ENCODE data around the gene HLF. TPM values are rescaled to one million over a fixed set of nuclear protein-coding genes. Genes with fewer than 3 reads are reported as not detected.
A peak's percentile ranks its signal among the peaks of the same experiment; 100 is the strongest.

Gene HLF
- total RNA-seq, 1 experiment from 2014 or later: 3.2 TPM

- Histone ChIP-seq H3K4me1 (ENCODE audit: insufficient read depth, low read length, poor library complexity, severe bottlenecking) (peaks cover 21% of the 10 kb centered on the region), H3K27me3 (replicated peaks; ENCODE audit: insufficient read depth, low read depth, low read length, poor library complexity) (no peaks in the 10 kb centered on the region), H3K4me3 (ENCODE audit: low read depth, low read length, poor library complexity, severe bottlenecking) (no peak overlapping the region), H3K36me3 (ENCODE audit: insufficient read depth, low read length, poor library complexity, severe bottlenecking) (no peaks in the 10 kb centered on the region), H3K27ac (ENCODE audit: low read depth, low read length, poor library complexity, severe bottlenecking) (no peak overlapping the region), H3K9me3 (ENCODE audit: low read depth, low read length, poor library complexity, severe bottlenecking) (no peaks in the 10 kb centered on the region)
- no TSS peak for BruUV-seq (replicated peaks)
- POLR2A ChIA-PET (ENCODE audit: low non-redundant PET): no interaction called here
- no peak for TF ChIP-seq EZH2 (IDR thresholded peaks at IDR 0.05; ENCODE audit: borderline replicate concordance, low read depth, low read length, poor library complexity, severe bottlenecking)
- TF ChIP-seq, protein P1, sequence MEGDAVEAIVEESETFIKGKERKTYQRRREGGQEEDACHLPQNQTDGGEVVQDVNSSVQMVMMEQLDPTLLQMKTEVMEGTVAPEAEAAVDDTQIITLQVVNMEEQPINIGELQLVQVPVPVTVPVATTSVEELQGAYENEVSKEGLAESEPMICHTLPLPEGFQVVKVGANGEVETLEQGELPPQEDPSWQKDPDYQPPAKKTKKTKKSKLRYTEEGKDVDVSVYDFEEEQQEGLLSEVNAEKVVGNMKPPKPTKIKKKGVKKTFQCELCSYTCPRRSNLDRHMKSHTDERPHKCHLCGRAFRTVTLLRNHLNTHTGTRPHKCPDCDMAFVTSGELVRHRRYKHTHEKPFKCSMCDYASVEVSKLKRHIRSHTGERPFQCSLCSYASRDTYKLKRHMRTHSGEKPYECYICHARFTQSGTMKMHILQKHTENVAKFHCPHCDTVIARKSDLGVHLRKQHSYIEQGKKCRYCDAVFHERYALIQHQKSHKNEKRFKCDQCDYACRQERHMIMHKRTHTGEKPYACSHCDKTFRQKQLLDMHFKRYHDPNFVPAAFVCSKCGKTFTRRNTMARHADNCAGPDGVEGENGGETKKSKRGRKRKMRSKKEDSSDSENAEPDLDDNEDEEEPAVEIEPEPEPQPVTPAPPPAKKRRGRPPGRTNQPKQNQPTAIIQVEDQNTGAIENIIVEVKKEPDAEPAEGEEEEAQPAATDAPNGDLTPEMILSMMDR (conservative IDR thresholded peaks at IDR 0.05; ENCODE audit: low read depth, low read length): no peak
- CTCF ChIA-PET: no interaction called here
- intact Hi-C loops (cut with micrococcal nuclease; ENCODE audit: unreplicated experiment): no loop called here
- DNase-seq (ENCODE audit: low spot score): no peak
Observed at GRCh38 chr17:55242476-55242875, 22.3 kb upstream of the HLF start.

DNA sequence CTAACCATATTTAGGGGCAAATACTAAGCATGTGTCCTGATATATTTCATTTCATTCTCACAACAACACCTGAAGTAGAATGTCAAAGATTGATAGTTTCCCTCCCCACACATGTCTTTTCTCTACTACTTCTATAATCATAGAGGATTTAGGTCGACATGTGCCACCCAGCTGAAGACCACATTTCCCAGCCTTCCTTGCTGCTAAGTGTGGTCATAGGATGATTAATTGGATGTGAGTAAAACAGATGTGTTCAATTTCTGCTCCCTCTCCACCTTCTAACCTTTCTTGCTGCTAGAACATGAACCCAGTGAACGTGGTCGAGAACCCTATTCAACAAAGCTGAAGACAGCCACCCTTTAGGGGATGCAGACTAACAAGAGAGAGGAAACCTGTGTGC is 18.8 kb upstream of the HLF start:
- POLR2A ChIA-PET (ENCODE audit: low non-redundant PET): no interaction called here
- H3K9me3 ChIP-seq (ENCODE audit: low read depth, low read length, poor library complexity, severe bottlenecking): no peaks in the 10 kb centered on the region
- TF ChIP-seq, protein P1 (conservative IDR thresholded peaks at IDR 0.05; ENCODE audit: low read depth, low read length): no peak
- TF ChIP-seq EZH2 (IDR thresholded peaks at IDR 0.05; ENCODE audit: borderline replicate concordance, low read depth, low read length, poor library complexity, severe bottlenecking): no peak
- no peak for DNase-seq (ENCODE audit: low spot score)
- CTCF ChIA-PET: no interaction called here
- peaks cover 14% of the 10 kb centered on the region for H3K4me1 ChIP-seq (ENCODE audit: insufficient read depth, low read length, poor library complexity, severe bottlenecking)
- no peaks in the 10 kb centered on the region for H3K27me3 ChIP-seq (replicated peaks; ENCODE audit: insufficient read depth, low read depth, low read length, poor library complexity)
- H3K36me3 ChIP-seq (ENCODE audit: insufficient read depth, low read length, poor library complexity, severe bottlenecking): no peaks in the 10 kb centered on the region
- H3K4me3 ChIP-seq (ENCODE audit: low read depth, low read length, poor library complexity, severe bottlenecking): no peak overlapping the region
- no TSS peak for BruUV-seq (replicated peaks)
- intact Hi-C loops (cut with micrococcal nuclease; ENCODE audit: unreplicated experiment): no loop called here
- H3K27ac ChIP-seq (ENCODE audit: low read depth, low read length, poor library complexity, severe bottlenecking): no peak overlapping the region

DNA sequence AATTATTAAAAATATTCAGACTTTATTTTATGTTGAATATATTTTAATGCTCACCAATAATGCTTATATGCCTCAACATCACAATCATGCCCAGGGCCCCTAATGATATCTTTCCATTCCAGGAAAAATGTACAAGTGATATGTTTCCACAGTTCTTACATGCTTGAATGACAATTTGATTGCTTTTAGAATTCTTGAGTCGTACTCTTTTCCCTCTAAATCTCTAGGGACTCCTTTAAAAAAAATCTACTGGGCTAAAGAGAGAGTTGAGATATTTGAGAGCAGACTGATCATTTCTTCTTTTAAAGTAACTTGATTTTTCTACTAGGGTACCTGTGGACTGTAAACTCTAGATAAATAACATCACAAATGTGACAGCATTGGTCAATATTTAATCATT is 18.2 kb upstream of the HLF start:
- Histone ChIP-seq H3K36me3 (ENCODE audit: insufficient read depth, low read length, poor library complexity, severe bottlenecking) (no peaks in the 10 kb centered on the region), H3K4me1 (ENCODE audit: insufficient read depth, low read length, poor library complexity, severe bottlenecking) (peaks cover 14% of the 10 kb centered on the region), H3K27me3 (replicated peaks; ENCODE audit: insufficient read depth, low read depth, low read length, poor library complexity) (no peaks in the 10 kb centered on the region), H3K4me3 (ENCODE audit: low read depth, low read length, poor library complexity, severe bottlenecking) (no peak overlapping the region), H3K9me3 (ENCODE audit: low read depth, low read length, poor library complexity, severe bottlenecking) (no peaks in the 10 kb centered on the region), H3K27ac (ENCODE audit: low read depth, low read length, poor library complexity, severe bottlenecking) (no peak overlapping the region)
- intact Hi-C loops (cut with micrococcal nuclease; ENCODE audit: unreplicated experiment): no loop called here
- POLR2A ChIA-PET (ENCODE audit: low non-redundant PET): no interaction called here
- BruUV-seq (replicated peaks): no TSS peak
- TF ChIP-seq, protein P1 (conservative IDR thresholded peaks at IDR 0.05; ENCODE audit: low read depth, low read length): no peak
- no peak for TF ChIP-seq EZH2 (IDR thresholded peaks at IDR 0.05; ENCODE audit: borderline replicate concordance, low read depth, low read length, poor library complexity, severe bottlenecking)
- CTCF ChIA-PET: no interaction called here
- DNase-seq (ENCODE audit: low spot score): peak; percentile 60

Data from A673 (cell line).